HepG2 (cell line): Measurements from ENCODE around the gene TMX2. TPM values are rescaled to one million over a fixed set of nuclear protein-coding genes. Genes with fewer than 3 reads are reported as not detected.

Experiments
- CAMTA2 ChIP-seq: sonication (generic); formaldehyde crosslinking; IDR thresholded peaks from 2 replicates; pipeline ENCODE4 v1.4.0; 2020; ENCODE audit warnings: mild to moderate bottlenecking, missing genetic modification reagents, borderline replicate concordance
- GATAD1 ChIP-seq: IDR thresholded peaks from 2 replicates; pipeline ENCODE4 v1.6.1; 2016; ENCODE audit warnings: missing genetic modification reagents, missing compliant biosample characterization
- HNF1A ChIP-seq, 2 experiments: sonication (generic) in 1 of 2; formaldehyde crosslinking in 1 of 2; IDR thresholded peaks; 2 replicates each; pipeline versions ENCODE4 v1.4.0 to v1.6.1; 2016 to 2020; ENCODE audit warnings: borderline replicate concordance in 1 of 2, low read depth in 1 of 2, mild to moderate bottlenecking in 1 of 2, missing genetic modification reagents in 1 of 2
- IKZF4 ChIP-seq: sonication (generic); formaldehyde crosslinking; IDR thresholded peaks from 2 replicates; pipeline ENCODE4 v1.5.1; 2020; ENCODE audit warnings: borderline replicate concordance, mild to moderate bottlenecking, low read depth, missing genetic modification reagents; ENCODE audit errors: not compliant biosample characterization
- ISL2 ChIP-seq: sonication (generic); formaldehyde crosslinking; IDR thresholded peaks from 2 replicates; pipeline ENCODE4 v1.5.0; 2020; ENCODE audit warnings: missing genetic modification reagents
- NFYB ChIP-seq: sonication (generic); formaldehyde crosslinking; IDR thresholded peaks from 2 replicates; pipeline ENCODE4 v1.4.0; 2020; ENCODE audit warnings: missing genetic modification reagents
- POGZ ChIP-seq: sonication (generic); formaldehyde crosslinking; IDR thresholded peaks from 2 replicates; pipeline ENCODE4 v1.4.0; 2020; ENCODE audit warnings: mild to moderate bottlenecking, missing genetic modification reagents
- PPARG ChIP-seq: conservative IDR thresholded peaks from 2 replicates; pipeline ENCODE4 v1.6.1; 2016; ENCODE audit warnings: missing biosample characterization, missing genetic modification reagents
- REL ChIP-seq: sonication (generic); formaldehyde crosslinking; conservative IDR thresholded peaks from 2 replicates; pipeline ENCODE4 v1.8.0; 2022; ENCODE audit warnings: mild to moderate bottlenecking, missing genetic modification reagents, moderate library complexity
- RNF219 ChIP-seq: sonication (generic); formaldehyde crosslinking; IDR thresholded peaks from 2 replicates; pipeline ENCODE4 v1.5.0; 2020; ENCODE audit warnings: mild to moderate bottlenecking, missing genetic modification reagents
- SETDB1 ChIP-seq: sonication (generic); formaldehyde crosslinking; IDR thresholded peaks from 2 replicates; pipeline ENCODE4 v1.5.1; 2020; ENCODE audit warnings: missing genetic modification reagents, mild to moderate bottlenecking, borderline replicate concordance
- SP2 ChIP-seq: sonication (generic); formaldehyde crosslinking; IDR thresholded peaks from 2 replicates; pipeline ENCODE4 v1.5.1; 2020; ENCODE audit warnings: mild to moderate bottlenecking, missing genetic modification reagents
- TRAFD1 ChIP-seq: sonication (generic); formaldehyde crosslinking; IDR thresholded peaks from 2 replicates; pipeline ENCODE4 v1.5.1; 2020; ENCODE audit warnings: missing genetic modification reagents, mild to moderate bottlenecking, borderline replicate concordance
- ZBTB1 ChIP-seq: sonication (generic); formaldehyde crosslinking; IDR thresholded peaks from 2 replicates; pipeline ENCODE4 v1.4.0; 2020; ENCODE audit warnings: missing genetic modification reagents, borderline replicate concordance
- ZFP41 ChIP-seq: sonication (generic); formaldehyde crosslinking; IDR thresholded peaks from 2 replicates; pipeline ENCODE4 v1.4.0; 2020; ENCODE audit warnings: mild to moderate bottlenecking, missing genetic modification reagents, borderline replicate concordance
- ZNF33A ChIP-seq: sonication (generic); formaldehyde crosslinking; IDR thresholded peaks from 2 replicates; pipeline ENCODE4 v1.5.1; 2020; ENCODE audit warnings: missing genetic modification reagents, mild to moderate bottlenecking, moderate library complexity, borderline replicate concordance
- ZNF543 ChIP-seq: sonication (generic); formaldehyde crosslinking; IDR thresholded peaks from 2 replicates; pipeline ENCODE4 v1.4.0; 2020; ENCODE audit warnings: mild to moderate bottlenecking, missing genetic modification reagents
- ZNF564 ChIP-seq: sonication (generic); formaldehyde crosslinking; IDR thresholded peaks from 2 replicates; pipeline ENCODE4 v1.8.1; 2023; ENCODE audit warnings: mild to moderate bottlenecking, missing genetic modification reagents
- ZNF781 ChIP-seq: sonication (generic); formaldehyde crosslinking; IDR thresholded peaks from 2 replicates; pipeline ENCODE4 v1.5.1; 2020; ENCODE audit warnings: borderline replicate concordance, mild to moderate bottlenecking, missing genetic modification reagents; ENCODE audit errors: not compliant biosample characterization
- ZNF841 ChIP-seq: sonication (generic); formaldehyde crosslinking; IDR thresholded peaks from 2 replicates; pipeline ENCODE4 v1.8.1; 2023; ENCODE audit warnings: missing genetic modification reagents, borderline replicate concordance
- polyA plus RNA-seq, 8 experiments: library from polyadenylated mRNA; depleted of rRNA in 3 of 8; stranded (reverse) in 7 of 8; unstranded in 1 of 8; fragments of >200 nt; fragmentation: Illumina TruSeq in 4 of 8; extraction: Trizol in 4 of 8; gene quantifications; 2 replicates each; pipeline versions ENCODE4 v1.2.1 to v1.2.3, GENCODE V29; 2011 to 2016; ENCODE audit warnings: low read depth in 4 of 8, missing spikeins in 1 of 8, mixed read lengths in 1 of 8; ENCODE audit not compliant: insufficient read depth in 1 of 8
- total RNA-seq, 5 experiments: library from RNA; depleted of rRNA; stranded (reverse); fragments of >200 nt; fragmentation: Illumina TruSeq; extraction: Trizol; gene quantifications; 2 replicates each; pipeline ENCODE4 v1.2.3, GENCODE V29; 2016; ENCODE audit warnings: low read depth in 1 of 5

Gene TMX2
- total and polyA plus RNA-seq, 2 of the 13 experiments (the other 11 are each of a cell fraction or from before 2014, with no cell fraction given) = 84.5 to 129 TPM

DNA sequence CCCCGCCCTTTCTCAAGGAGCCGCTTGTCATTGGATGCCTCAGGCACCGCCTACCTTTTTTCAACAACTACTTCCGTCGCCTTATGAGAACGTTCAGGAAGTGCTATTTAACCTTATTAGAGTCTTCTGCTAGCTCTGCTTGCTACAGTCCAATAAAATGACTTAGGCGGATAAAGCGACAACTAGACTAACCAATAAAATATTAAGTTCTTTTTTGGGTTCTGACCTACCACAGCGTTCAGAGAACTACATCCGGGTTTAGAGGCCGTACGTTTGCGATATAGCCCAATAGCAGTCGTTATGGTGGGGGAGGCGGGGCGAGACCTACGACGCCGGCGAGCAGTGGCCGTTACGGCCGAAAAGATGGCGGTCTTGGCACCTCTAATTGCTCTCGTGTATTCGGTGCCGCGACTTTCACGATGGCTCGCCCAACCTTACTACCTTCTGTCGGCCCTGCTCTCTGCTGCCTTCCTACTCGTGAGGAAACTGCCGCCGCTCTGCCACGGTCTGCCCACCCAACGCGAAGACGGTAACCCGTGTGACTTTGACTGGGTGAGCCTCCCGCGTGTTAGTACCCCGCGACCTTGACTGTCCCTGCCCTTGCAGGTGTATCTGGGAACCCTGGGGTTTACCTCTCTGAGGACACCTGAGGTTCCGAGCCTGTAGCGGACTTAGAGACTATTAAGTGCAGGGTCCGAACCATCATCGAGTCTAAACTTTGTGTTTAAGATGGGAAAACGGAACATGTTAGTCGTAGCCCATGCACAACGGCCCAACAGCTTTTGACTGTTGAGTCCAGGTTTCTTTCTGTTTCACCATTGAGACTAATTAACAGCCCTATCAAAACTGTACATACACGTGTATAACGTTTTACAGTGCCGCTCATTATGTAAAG, at the start of gene TMX2 (continued):
- TF ChIP-seq HNF1A (IDR thresholded peaks at IDR 0.05; ENCODE audit: low read depth) = no peak
- TF ChIP-seq HNF1A (CRISPR knock-in tag; IDR thresholded peaks at IDR 0.05; ENCODE audit: borderline replicate concordance) = 0 out of 2 replicates have a peak, but pooled peaks have one; percentile 36
- TF ChIP-seq SP2 (CRISPR knock-in tag) = peak; percentile 94
- no peak for TF ChIP-seq ISL2 (CRISPR knock-in tag)
- TF ChIP-seq RNF219 (CRISPR knock-in tag) = 0 out of 2 replicates have a peak, but pooled peaks have one; percentile 20
- no peak for TF ChIP-seq TRAFD1 (CRISPR knock-in tag)
- TF ChIP-seq ZNF781 (CRISPR knock-in tag) = no peak
- no peak for TF ChIP-seq ZNF33A (CRISPR knock-in tag)
- no peak for TF ChIP-seq ZNF564 (CRISPR knock-in tag)
- no peak for TF ChIP-seq PPARG
- TF ChIP-seq POGZ (CRISPR knock-in tag) = peak; percentile 76
- peak; percentile 70; the same call in 1 of the 2 replicates for TF ChIP-seq ZFP41 (CRISPR knock-in tag)
- no peak for TF ChIP-seq ZNF841
- no peak for TF ChIP-seq REL (CRISPR knock-in tag)
- TF ChIP-seq SETDB1 = no peak
- peak; percentile 95 for TF ChIP-seq NFYB (CRISPR knock-in tag)
- TF ChIP-seq CAMTA2 (CRISPR knock-in tag) = no peak
- TF ChIP-seq GATAD1 (CRISPR knock-in tag) = peak; percentile 95
- TF ChIP-seq ZBTB1 (CRISPR knock-in tag) = no peak
- peak; percentile 72; the same call in 1 of the 2 replicates for TF ChIP-seq ZNF543 (CRISPR knock-in tag)
- no peak for TF ChIP-seq IKZF4 (CRISPR knock-in tag)
